Germinal center (tissue), 1 donor: ENCODE measurements around the gene NFATC1.

ENCODE experiments used
- DNase-seq: peaks from one replicate; pipeline ENCODE4 v3.0.0; 2012; ENCODE audit warnings: mixed read lengths, low spot score

The NFATC1 gene

GRCh38 chr18:79395761-79396404, at the start of gene NFATC1:
NFATC1 (plus strand) TSS chr18:79395930; CDS start chr18:79396225, 295 bp downstream.
- DNase-seq: peak; percentile 77

- DNase-seq: no peak
These were observed 49.7 kb upstream of the NFATC1 start for GRCh38 chr18:79345981-79346380.

DNA sequence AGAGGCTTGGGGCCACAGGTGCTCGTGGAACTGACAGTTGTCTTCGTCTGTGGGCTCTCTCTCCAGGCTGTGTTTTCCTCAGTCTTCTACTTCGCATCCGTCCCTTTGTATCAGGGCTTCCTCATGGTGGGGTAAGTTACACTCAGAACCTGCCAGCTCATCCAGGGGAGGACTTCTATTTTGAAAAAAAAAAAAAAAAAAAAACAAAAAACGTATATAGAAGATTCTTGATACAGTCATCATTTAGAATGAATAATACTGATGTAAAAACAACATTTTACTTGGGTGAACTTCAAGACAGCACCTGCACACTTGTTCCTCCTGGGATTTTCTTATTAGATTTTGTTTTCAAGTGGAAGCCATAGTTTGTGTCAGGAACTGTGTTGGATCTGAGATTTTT, 47.7 kb upstream of the NFATC1 start:
- no peak for DNase-seq

DNA sequence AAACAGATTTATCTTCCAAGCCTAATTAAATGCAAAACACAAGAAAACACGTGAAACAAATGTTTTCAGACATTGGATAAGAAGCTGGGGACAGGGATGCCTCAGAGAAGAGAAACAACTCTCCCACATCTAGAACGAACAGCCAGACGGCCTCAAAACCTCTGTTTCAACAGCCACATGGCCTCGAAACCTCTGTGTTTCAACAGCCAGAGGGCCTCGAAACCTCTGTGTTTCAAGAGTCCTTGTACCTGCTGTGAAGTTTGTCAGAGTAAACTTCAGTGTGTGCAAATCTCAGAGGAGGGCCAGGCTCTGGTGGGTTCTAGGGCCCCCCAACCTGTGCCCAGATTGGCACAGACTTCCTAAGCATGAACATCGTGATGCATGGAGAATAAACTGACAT, 43.3 kb upstream of the NFATC1 start:
- no peak for DNase-seq

DNA sequence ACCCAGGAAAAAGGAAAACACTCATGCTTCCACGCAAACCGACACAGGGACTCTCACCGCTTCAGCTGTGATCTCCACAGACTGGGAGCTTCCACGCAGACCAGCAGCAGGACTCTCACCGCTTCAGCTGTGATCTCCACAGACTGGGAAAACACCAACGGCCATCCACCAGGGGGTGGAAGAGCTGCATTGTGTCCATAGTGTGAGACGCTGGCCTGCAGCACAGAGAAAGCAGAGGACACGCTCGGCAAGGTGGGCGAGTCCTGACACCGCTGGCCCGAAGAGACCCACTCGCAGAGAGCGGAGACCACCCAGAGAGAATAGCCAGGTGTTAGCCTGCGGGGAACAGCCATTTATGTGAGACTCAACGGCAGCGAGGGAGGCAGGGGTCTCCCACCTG, 42.5 kb upstream of the NFATC1 start:
- no peak for DNase-seq

DNA sequence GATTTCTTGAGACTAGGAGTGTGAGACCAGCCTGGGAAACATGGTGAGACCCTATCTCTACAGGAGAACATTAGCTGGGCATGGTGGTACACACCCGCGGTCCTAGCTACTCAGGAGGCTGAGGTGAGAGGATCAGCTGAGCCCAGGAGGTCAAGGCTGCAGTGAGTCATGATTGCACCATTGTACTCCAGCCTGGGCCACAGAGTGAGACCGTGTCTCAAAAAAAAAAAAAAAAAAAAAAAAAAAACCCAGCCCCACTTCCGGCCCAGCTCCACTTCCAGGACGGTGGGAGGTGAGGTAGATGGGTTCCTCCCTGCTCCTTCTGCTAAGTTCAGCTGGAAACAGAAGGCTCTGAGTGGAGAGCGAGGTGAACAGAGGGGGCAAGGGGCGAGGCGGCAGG, 41.4 kb upstream of the NFATC1 start:
- DNase-seq: no peak

DNA sequence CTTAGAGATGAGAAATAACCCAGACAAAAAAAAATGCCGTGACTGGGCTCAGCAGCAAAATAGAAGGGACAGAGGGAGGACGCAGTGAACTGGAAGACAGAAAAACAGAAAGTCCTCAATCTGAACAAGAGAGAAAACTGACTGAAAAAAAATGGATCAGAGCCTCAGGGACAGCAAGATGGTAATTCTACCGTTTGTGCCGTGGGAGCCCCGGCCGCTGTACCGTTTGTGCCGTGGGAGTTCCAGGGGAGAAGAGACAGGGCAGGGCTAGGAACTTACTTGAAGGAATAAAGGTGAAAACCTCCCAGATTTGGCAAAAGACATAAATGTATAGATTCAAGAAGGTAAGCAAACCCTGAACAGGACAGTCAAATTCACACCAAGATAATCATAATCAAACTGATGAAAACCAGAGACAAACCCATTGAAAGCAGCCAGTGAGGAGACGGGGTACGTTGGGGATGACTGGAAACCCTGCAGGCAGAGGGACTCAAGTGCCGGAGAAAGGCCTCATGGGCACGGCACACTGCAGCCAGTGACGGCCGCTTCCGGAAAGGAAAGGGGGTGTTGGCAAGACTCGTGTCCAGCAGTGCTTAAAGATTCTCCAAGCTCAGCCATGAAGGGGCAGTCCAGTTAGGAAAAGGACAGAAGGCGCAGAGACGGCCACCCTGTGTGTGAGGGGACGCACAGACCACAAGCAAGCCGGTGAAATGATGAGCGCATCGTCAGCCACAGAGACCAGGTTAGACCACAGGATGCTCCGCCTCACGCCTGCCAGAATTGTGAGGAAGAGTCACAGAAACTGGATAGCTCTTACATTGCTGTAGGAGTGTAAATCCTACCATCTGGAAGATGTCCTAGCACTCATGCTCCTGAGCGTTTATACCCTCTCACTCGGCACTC, 40.0 kb upstream of the NFATC1 start:
- peak; percentile 22 for DNase-seq

- DNase-seq: peak; percentile 70
These were observed 39.3 kb upstream of the NFATC1 start for GRCh38 chr18:79356435-79356834.

DNA sequence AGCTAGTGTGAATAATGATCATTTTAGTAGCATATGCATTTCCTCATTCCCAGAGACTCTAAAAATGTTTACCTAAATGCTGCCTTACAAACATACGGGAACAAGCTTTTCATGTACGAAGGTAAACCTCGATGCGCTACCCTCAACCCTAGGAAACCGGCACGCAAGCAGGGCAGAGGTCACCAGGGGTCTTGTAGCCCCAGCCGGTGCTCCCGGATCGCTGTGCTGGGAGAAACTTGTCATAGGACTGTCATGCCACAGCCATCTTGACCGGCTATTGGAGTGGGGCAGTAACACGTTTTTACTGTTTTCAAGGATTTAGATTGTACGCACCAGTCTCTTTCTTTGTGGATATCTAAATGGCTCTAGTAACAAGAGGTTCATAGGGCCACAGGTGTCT, 34.8 kb upstream of the NFATC1 start:
- DNase-seq: no peak

GRCh38 chr18:79361766-79362522, 33.8 kb upstream of the NFATC1 start:
- no peak for DNase-seq

DNA sequence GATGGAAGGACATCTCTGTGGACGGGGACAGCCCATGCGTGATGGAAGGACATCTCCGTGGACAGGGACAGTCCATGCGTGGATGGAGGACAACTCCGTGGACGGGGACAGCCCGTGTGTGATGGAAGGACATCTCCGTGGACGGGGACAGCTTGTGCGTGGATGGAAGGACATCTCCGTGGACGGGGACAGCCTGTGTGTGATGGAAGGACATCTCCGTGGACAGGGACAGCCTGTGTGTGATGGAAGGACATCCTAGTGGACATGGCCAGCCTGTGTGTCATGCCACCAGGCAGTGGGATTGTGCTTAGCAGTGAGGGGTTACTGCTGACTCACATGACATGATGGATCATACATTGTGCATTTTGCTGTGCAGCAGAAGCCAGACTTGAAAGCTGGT, 30.0 kb upstream of the NFATC1 start:
- no peak for DNase-seq

DNA sequence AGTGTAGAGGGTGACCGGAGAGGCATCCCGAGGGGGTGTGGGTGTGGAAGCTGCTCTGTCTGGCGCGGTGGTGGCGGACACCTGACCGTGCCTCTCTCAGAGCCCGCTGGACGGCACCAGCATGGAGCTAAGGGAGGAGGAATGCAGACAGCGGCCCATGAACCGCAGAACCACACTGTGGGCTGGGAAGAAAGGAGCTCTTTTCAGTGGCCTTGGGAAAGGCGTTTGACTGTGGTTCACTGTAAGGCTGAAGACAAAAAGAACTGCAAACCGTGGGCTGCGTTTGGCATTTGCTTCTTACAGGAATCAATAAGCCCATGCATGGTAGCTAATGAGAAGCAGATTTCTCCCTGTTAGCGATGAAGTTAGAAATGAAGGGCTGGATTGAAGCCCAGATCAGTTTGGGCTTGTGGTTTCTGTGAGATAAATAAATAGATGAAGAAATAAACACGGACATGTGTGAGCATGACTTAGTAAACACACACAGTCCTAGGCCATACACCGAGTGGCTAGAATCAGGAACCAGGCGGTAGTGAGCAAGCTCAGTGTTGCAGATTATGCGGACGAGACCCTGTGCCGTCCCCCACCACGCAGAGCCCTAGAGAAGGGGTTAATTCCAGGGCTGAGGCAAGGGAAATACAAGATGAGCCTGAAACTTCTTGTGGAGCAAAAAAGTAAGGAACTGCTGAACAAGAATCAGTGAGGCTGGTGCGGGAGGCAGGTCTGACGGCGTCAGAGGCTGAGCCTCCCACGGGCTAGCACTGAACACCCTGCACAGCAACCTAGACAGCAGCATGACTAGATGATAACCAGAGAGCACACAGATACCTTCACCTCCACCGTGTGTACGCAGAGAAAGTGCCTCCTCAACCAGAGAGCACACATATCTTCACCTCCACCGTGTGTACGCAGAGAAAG, 29.3 kb upstream of the NFATC1 start:
- no peak for DNase-seq

DNA sequence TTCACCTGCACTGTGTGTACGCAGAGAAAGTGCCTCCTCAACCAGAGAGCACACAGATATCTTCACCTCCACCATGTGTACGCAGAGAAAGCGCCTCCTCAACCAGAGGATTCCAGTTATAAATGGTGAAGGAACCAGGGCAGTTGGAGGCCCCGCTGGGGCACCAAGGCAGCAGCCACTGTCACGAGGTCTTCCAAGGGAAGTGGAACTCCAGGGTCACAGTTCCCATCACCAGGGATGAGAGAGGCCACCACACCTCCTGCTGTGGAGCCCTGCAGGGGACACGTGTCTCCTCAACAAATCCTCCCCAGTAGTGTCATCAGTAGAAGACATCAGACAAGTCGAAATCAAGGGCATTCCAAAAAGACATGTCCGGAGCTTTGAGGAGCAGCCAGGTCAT, 28.2 kb upstream of the NFATC1 start:
- no peak for DNase-seq

GRCh38 chr18:79367989-79368388, 27.7 kb upstream of the NFATC1 start:
- no peak for DNase-seq

DNA sequence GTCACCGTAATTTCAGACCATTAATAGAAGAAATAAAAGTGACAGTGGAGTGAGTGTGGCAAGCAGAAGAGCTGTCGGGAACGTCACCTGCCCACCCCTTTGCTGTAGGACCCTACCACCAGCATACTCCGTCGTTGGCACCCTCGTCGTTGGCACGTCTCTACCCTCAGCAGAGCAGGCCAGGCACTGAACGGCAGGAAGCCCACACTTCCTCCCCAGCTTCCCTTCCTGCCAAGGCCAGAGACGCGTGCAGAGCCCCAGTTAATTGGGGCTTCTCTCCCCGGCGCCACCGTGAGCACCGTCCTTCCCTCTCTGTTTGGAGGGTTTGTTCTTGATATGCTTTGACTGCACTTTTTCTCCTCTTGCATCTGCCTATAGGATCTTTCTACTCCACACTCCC, 27.0 kb upstream of the NFATC1 start:
- no peak for DNase-seq

GRCh38 chr18:79371561-79372121, 24.1 kb upstream of the NFATC1 start:
- no peak for DNase-seq

- no peak for DNase-seq
These were observed 23.3 kb upstream of the NFATC1 start for GRCh38 chr18:79372461-79372860.

DNA sequence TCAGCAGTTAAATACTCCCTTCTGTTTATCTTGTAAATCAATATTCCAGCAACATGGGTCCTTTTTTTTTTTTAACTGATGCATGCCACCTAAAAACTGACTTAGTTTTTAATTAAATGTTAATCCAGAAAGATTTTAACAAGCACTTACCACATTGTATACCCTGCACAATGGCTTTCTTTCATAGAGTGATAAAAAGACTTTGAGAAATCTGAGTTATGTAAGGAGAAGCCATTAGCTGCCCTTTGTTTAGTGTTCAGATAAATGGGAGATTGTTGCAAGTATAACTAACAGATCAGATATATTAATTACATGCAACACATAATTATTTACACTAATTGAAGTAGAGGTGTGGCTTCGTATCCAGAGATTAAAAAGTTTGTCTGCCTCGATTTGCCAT, 22.7 kb upstream of the NFATC1 start:
- DNase-seq: no peak

- DNase-seq: no peak
These were observed 22.0 kb upstream of the NFATC1 start for GRCh38 chr18:79373736-79374135.

DNA sequence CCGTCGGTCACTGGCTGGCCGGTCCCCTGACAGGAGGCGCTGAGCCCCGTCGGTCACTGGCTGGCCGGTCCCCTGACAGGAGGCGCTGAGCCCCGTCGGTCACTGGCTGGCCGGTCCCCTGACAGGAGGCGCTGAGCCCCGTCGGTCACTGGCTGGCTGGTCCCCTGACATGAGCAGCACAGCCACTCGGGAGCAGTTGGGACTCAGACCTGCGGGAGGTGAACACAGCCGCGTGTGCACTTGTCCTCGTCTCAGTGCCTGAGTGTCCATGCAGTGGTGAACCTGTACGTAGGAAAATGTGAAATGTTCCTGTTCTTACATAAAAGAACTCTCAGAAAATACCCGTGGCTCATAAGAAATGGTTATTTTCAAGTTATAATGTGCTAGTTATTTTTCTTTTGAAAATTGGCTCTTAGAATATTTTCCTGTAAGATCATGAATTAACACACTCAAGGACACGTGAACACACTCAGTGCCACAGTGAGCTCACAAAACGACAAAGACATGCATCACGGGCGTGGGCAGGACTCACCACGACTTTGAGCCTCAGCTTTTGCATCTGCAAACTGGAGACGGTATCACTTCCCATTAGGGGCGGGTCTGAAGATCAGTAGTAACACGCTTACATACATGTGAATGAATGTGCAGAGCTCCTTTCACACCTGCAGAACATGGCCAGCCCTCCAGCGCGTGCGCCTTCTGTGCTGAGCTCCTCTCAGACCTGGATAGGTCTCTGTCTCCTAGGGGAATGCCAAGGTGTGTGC, 21.1 kb upstream of the NFATC1 start:
- peak; percentile 65 for DNase-seq
